ENCODE data around the gene CXCR6.

Gene CXCR6

GRCh38 chr3:45949432-45949831 lies 6.2 kb downstream of the CXCR6 start:
- TF ChIP-seq, protein P1, sequence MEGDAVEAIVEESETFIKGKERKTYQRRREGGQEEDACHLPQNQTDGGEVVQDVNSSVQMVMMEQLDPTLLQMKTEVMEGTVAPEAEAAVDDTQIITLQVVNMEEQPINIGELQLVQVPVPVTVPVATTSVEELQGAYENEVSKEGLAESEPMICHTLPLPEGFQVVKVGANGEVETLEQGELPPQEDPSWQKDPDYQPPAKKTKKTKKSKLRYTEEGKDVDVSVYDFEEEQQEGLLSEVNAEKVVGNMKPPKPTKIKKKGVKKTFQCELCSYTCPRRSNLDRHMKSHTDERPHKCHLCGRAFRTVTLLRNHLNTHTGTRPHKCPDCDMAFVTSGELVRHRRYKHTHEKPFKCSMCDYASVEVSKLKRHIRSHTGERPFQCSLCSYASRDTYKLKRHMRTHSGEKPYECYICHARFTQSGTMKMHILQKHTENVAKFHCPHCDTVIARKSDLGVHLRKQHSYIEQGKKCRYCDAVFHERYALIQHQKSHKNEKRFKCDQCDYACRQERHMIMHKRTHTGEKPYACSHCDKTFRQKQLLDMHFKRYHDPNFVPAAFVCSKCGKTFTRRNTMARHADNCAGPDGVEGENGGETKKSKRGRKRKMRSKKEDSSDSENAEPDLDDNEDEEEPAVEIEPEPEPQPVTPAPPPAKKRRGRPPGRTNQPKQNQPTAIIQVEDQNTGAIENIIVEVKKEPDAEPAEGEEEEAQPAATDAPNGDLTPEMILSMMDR (IDR thresholded peaks at IDR 0.05), result no peak
- peak overlapping the region in 1 of 2 donors; percentile 27 for H3K27ac ChIP-seq

DNA sequence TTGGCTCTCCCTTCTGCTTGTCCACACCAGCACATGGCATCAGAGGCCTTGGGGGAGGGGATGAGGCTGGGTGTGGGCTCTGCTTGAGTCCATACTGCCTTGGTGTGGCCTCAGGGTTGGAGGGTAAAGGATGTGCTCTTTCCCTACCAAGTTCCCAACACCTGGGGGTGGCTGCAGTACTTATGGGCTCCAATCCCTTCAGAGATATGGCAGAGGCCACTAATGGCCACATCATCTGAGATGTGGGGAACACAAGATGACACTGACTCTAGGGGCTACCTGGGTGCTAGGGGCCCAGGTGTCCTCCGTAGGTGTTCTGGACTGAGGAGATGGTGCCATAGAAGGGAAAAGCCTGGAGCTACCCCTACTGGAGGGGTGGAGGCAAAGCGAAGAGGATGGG lies 6.9 kb downstream of the CXCR6 start:
- H3K27ac ChIP-seq, result peak overlapping the region in 1 of 2 donors; percentile 10
- TF ChIP-seq, protein P1 (IDR thresholded peaks at IDR 0.05), result no peak
- H3K4me3 ChIP-seq, result no peak overlapping the region
- H3K27me3 ChIP-seq, result no peaks in the 10 kb centered on the region
- peaks cover 0 to 17% (median 11%) of the 10 kb centered on the region in 4 donors for H3K4me1 ChIP-seq
- H3K36me3 ChIP-seq, result peaks cover 74 to 99% (median 92%) of the 10 kb centered on the region in 3 donors
- DNase-seq, result no peak
- intact Hi-C loops (cut with DNase I; ENCODE audit: low total_unique reads), result no loop called here
- H3K9me3 ChIP-seq, result no peaks in the 10 kb centered on the region

More at GRCh38 chr3:45949432-45949831, 6.2 kb downstream of the CXCR6 start:
- Histone ChIP-seq H3K36me3 (peaks cover 67 to 94% (median 92%) of the 10 kb centered on the region in 3 donors), H3K4me3 (no peak overlapping the region), H3K27me3 (no peaks in the 10 kb centered on the region), H3K4me1 (peaks cover 0 to 17% (median 11%) of the 10 kb centered on the region in 4 donors), H3K9me3 (no peaks in the 10 kb centered on the region)
- peak in 1 of 2 donors; percentile 56 for DNase-seq
- intact Hi-C loops (cut with DNase I; ENCODE audit: low total_unique reads), result no loop called here

DNA sequence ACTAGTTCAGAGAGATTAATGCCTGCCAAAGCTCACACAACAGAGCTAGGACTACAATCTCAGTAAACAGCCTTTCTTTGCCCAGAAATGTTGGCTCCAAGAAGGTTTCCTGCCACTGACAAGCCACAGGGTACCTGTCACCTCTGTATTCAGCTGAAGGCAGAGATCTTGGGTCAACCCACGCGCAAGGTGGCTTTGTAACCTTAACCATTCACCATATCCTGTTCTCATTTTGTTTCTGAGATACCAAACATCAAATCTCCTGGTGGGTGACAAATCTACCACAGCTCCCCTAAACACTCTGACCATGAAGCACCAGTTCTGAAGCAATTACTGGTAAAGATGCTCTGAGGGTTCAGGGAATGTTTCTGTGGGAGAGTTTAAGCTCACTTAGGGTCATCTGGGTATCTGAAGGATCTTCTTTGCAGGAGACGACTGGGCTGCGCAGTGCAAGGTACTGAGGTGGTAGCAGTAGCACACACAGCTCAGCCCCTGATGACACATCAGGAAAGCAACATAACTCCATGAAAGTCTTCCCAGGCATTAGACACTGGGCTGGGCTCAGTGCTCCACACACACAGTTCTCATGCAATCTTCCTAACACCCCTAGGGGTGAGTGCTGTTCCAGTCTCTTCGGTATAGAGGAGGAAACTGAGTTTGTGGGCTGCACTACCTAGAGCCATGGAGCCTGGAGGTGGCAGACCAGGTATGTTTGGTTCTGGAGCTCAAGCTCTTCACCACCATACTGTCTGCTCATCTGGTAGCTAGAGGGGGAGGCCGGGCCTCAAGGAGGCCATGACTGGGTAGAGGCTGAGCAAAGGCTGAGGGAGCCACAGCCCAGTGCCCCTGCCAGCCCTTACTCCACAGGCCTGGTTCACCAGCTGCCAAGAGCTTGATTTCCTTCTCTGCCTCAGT lies 7.7 kb downstream of the CXCR6 start:
- H3K4me3 ChIP-seq, result no peak overlapping the region
- H3K36me3 ChIP-seq, result peaks cover 81 to 99% (median 92%) of the 10 kb centered on the region in 3 donors
- H3K4me1 ChIP-seq, result peaks cover 0 to 17% (median 11%) of the 10 kb centered on the region in 4 donors
- H3K27ac ChIP-seq, result peak overlapping the region in 1 of 2 donors; percentile 10
- H3K27me3 ChIP-seq, result no peaks in the 10 kb centered on the region
- intact Hi-C loops (cut with DNase I; ENCODE audit: low total_unique reads), result no loop called here
- no peak for DNase-seq
- TF ChIP-seq, protein P1 (IDR thresholded peaks at IDR 0.05), result no peak
- no peaks in the 10 kb centered on the region for H3K9me3 ChIP-seq

DNA sequence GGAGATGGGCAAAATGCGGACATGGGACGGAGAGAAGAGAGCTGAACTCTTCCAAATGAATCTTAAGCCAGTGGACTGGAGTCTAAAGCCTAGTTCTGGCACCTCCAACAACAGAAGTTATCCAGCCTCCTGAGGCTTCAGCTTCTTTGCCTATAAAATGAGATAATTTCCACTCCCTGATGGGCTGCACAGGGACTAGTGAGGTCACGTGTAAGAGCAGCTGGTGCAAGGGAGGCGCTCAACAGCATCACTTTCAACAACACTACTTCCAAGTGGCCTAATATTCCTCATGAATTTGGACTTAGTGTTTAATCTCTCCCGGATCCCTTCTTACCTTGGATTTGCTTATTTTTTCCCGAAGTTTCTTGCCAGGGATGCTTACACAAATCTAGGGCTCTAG lies 8.7 kb downstream of the CXCR6 start:
- no peaks in the 10 kb centered on the region for H3K27me3 ChIP-seq
- H3K4me3 ChIP-seq, result no peak overlapping the region
- DNase-seq, result no peak
- no peak overlapping the region for H3K27ac ChIP-seq
- H3K36me3 ChIP-seq, result peaks cover 75 to 94% (median 92%) of the 10 kb centered on the region in 3 donors
- peaks cover 0 to 17% (median 11%) of the 10 kb centered on the region in 4 donors for H3K4me1 ChIP-seq
- H3K9me3 ChIP-seq, result no peaks in the 10 kb centered on the region
- intact Hi-C loops (cut with DNase I; ENCODE audit: low total_unique reads), result no loop called here
- TF ChIP-seq, protein P1 (IDR thresholded peaks at IDR 0.05), result no peak

DNA sequence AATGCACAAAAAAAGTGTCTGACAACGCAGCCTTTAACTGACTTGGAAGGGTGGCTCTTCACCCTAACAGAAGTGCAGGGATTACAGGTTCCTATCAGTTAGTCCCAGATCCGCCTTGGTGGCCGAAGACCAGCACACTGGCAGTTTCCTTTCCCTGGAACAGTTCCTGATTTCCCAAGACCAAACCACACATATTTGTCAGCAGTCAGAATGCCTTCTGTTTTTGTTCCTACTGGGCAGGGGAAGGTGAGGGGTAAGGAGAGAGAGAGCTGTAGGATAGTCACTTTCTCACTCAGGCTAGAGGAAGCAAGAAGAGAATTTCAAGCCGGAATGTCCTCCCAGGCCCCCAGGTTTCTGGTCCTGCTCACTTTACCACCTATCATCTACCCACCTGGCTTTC lies 9.2 kb downstream of the CXCR6 start:
- Histone ChIP-seq H3K9me3 (no peaks in the 10 kb centered on the region), H3K36me3 (peaks cover 72 to 94% (median 90%) of the 10 kb centered on the region in 3 donors), H3K4me1 (peaks cover 0 to 17% (median 11%) of the 10 kb centered on the region in 4 donors), H3K27me3 (no peaks in the 10 kb centered on the region), H3K27ac (no peak overlapping the region), H3K4me3 (no peak overlapping the region)
- intact Hi-C loops (cut with DNase I; ENCODE audit: low total_unique reads), result no loop called here
- TF ChIP-seq, protein P1 (IDR thresholded peaks at IDR 0.05), result no peak
- DNase-seq, result no peak

Data from tibial artery (tissue), 4 donors.